Neural cell (in vitro differentiated cells): ENCODE data around the gene SERPINA6. TPM values are rescaled to one million over a fixed set of nuclear protein-coding genes. Genes with fewer than 3 reads are reported as not detected.
"Not testable (repeated sequence)": the region's sequence is repeated elsewhere in the genome, so short reads cannot be mapped to it uniquely, and the experiment has no call there.

ENCODE experiments used
- H2AFZ ChIP-seq: fragments of 200-600, 300-800 bp; sonication (generic), shearing (Covaris generic); 2 replicates; pipeline ENCODE4 v1.6.0; 2014; ENCODE audit warnings: low read depth, mild to moderate bottlenecking, antibody characterized with exemption, low read length, moderate library complexity
- H3F3A ChIP-seq: fragments of 200-600 bp; shearing (Covaris generic); 2 replicates; pipeline ENCODE4 v1.6.1; 2016; ENCODE audit warnings: mild to moderate bottlenecking, moderate library complexity, mixed read lengths, antibody characterized with exemption, low read length; ENCODE audit not compliant: insufficient read depth, poor library complexity, severe bottlenecking
- H3K27ac ChIP-seq: fragments of 200-600, 300-800 bp; sonication (generic), shearing (Covaris generic); 2 replicates; pipeline ENCODE4 v1.5.1; 2014; ENCODE audit warnings: mild to moderate bottlenecking, low read length, moderate library complexity
- H3K27me3 ChIP-seq: fragments of 300-800, 200-600 bp; sonication (generic), shearing (Covaris generic); 2 replicates; pipeline ENCODE4 v1.6.0; 2014; ENCODE audit warnings: mild to moderate bottlenecking, low read depth, low read length, moderate library complexity; ENCODE audit not compliant: insufficient read depth
- H3K36me3 ChIP-seq: fragments of 300-800, 200-600 bp; sonication (generic), shearing (Covaris generic); 2 replicates; pipeline ENCODE4 v1.5.1; 2014; ENCODE audit warnings: mild to moderate bottlenecking, antibody characterized with exemption, low read length, moderate library complexity; ENCODE audit not compliant: insufficient read depth
- H3K4me2 ChIP-seq: fragments of 300-800, 200-600 bp; sonication (generic), shearing (Covaris generic); 2 replicates; pipeline ENCODE4 v1.6.0; 2014; ENCODE audit warnings: mild to moderate bottlenecking, low read length
- H3K4me3 ChIP-seq: fragments of 300-800, 200-600 bp; sonication (generic), shearing (Covaris generic); 2 replicates; pipeline ENCODE4 v1.5.1; 2014; ENCODE audit warnings: mild to moderate bottlenecking, low read length, moderate library complexity
- H3K79me2 ChIP-seq: fragments of 200-600 bp; shearing (Covaris generic); replicated peaks from 2 replicates; pipeline ENCODE4 v1.6.0; 2014; ENCODE audit warnings: mild to moderate bottlenecking, low read length, moderate library complexity; ENCODE audit not compliant: insufficient read depth
- H3K9ac ChIP-seq: fragments of 300-800, 200-600 bp; sonication (generic), shearing (Covaris generic); 2 replicates; pipeline ENCODE4 v1.6.1; 2016; ENCODE audit warnings: mild to moderate bottlenecking, low read length, mixed read lengths
- H3K9me2 ChIP-seq: fragments of 200-600 bp; shearing (Covaris generic); 2 replicates; pipeline ENCODE4 v1.6.1; 2016; ENCODE audit warnings: mild to moderate bottlenecking, low read length, mixed read lengths; ENCODE audit not compliant: insufficient read depth
- H3K9me3 ChIP-seq: fragments of 200-600, 300-800 bp; sonication (generic), shearing (Covaris generic); 2 replicates; pipeline ENCODE4 v1.6.1; 2016; ENCODE audit warnings: mild to moderate bottlenecking, mixed run types, low read length, moderate library complexity, mixed read lengths
- H4K20me1 ChIP-seq: fragments of 200-600 bp; shearing (Covaris generic); 2 replicates; pipeline ENCODE4 v1.6.1; 2016; ENCODE audit warnings: mild to moderate bottlenecking, mixed run types; ENCODE audit not compliant: insufficient read depth
- CTCF ChIP-seq: fragments of 450-650 bp; IDR thresholded peaks from 2 replicates; pipeline ENCODE4 v1.5.1; 2014; ENCODE audit warnings: antibody characterized with exemption, mild to moderate bottlenecking, moderate library complexity; ENCODE audit not compliant: poor library complexity, severe bottlenecking
- EP300 ChIP-seq: fragments of 450-650 bp; conservative IDR thresholded peaks from 2 replicates; pipeline ENCODE4 v1.6.1; 2014; ENCODE audit warnings: antibody characterized with exemption, mild to moderate bottlenecking, moderate library complexity; ENCODE audit not compliant: poor library complexity, severe bottlenecking
- EZH2 ChIP-seq: fragments of 200-600, 300-800 bp; shearing (Covaris generic), sonication (generic); IDR thresholded peaks from 2 replicates; pipeline ENCODE4 v1.6.1; 2014; ENCODE audit warnings: antibody characterized with exemption, low read length, borderline replicate concordance, mild to moderate bottlenecking; ENCODE audit not compliant: insufficient read depth, poor library complexity, severe bottlenecking
- MXI1 ChIP-seq: fragments of 450-650 bp; conservative IDR thresholded peaks from 2 replicates; pipeline ENCODE4 v1.6.1; 2014; ENCODE audit warnings: antibody characterized with exemption, mild to moderate bottlenecking; ENCODE audit not compliant: poor library complexity, severe bottlenecking
- POLR2AphosphoS5 ChIP-seq: IDR thresholded peaks from 2 replicates; pipeline ENCODE4 v1.6.1; 2012
- RAD21 ChIP-seq: fragments of 450-650 bp; conservative IDR thresholded peaks from 2 replicates; pipeline ENCODE4 v1.6.1; 2014; ENCODE audit warnings: antibody characterized with exemption, mild to moderate bottlenecking, moderate library complexity
- REST ChIP-seq: IDR thresholded peaks from 2 replicates; pipeline ENCODE4 v1.6.1; 2012; ENCODE audit warnings: borderline replicate concordance
- SMC3 ChIP-seq: fragments of 450-650 bp; conservative IDR thresholded peaks from 2 replicates; pipeline ENCODE4 v1.6.1; 2014; ENCODE audit warnings: antibody characterized with exemption, mild to moderate bottlenecking, moderate library complexity; ENCODE audit not compliant: poor library complexity
- TAF1 ChIP-seq: IDR thresholded peaks from 2 replicates; pipeline ENCODE4 v1.6.1; 2012; ENCODE audit warnings: low read depth
- polyA plus RNA-seq: library from polyadenylated mRNA; depleted of rRNA; stranded (reverse); fragments of >200 nt; gene quantifications from 2 replicates; pipeline ENCODE4 v1.2.3, GENCODE V29; 2014

Gene SERPINA6
- polyA plus RNA-seq, 1 donor from 2014 or later = not detected

GRCh38 chr14:94298130-94298529 is 25.0 kb downstream of the SERPINA6 start:
- no peaks in the 10 kb centered on the region for H3F3A ChIP-seq
- no peaks in the 10 kb centered on the region for H3K27me3 ChIP-seq
- H3K79me2 ChIP-seq = no peaks in the 10 kb centered on the region
- H3K9me2 ChIP-seq = no peaks in the 10 kb centered on the region
- no peaks in the 10 kb centered on the region for H4K20me1 ChIP-seq
- no peak for TF ChIP-seq SMC3
- no peak for TF ChIP-seq EZH2
- TF ChIP-seq MXI1 = no peak
- TF ChIP-seq TAF1 = no peak
- no peak for TF ChIP-seq CTCF
- no peaks in the 10 kb centered on the region for H3K9me3 ChIP-seq
- H2AFZ ChIP-seq = no peak overlapping the region
- no peak overlapping the region for H3K9ac ChIP-seq
- no peak overlapping the region for H3K27ac ChIP-seq
- no peaks in the 10 kb centered on the region for H3K36me3 ChIP-seq
- no peak overlapping the region for H3K4me2 ChIP-seq
- no peak overlapping the region for H3K4me3 ChIP-seq

- not testable (repeated sequence) for H2AFZ ChIP-seq, H3K9ac ChIP-seq, H3K9me3 ChIP-seq
Observed at GRCh38 chr14:94296181-94296545, 27.0 kb downstream of the SERPINA6 start.

GRCh38 chr14:94295360-94296180 is 27.6 kb downstream of the SERPINA6 start:
- no peak overlapping the region for H3K4me3 ChIP-seq
- no peak for TF ChIP-seq RAD21
- H3F3A ChIP-seq = no peaks in the 10 kb centered on the region
- no peak overlapping the region for H3K9ac ChIP-seq
- H3K36me3 ChIP-seq = no peaks in the 10 kb centered on the region
- no peak overlapping the region for H2AFZ ChIP-seq
- H3K9me2 ChIP-seq = no peaks in the 10 kb centered on the region
- H4K20me1 ChIP-seq = no peaks in the 10 kb centered on the region
- H3K27ac ChIP-seq = no peak overlapping the region
- H3K27me3 ChIP-seq = no peaks in the 10 kb centered on the region
- H3K9me3 ChIP-seq = no peaks in the 10 kb centered on the region
- H3K4me2 ChIP-seq = no peak overlapping the region
- H3K79me2 ChIP-seq = no peaks in the 10 kb centered on the region

More at GRCh38 chr14:94296181-94296545, 27.0 kb downstream of the SERPINA6 start:
- not testable (repeated sequence) for H3K36me3 ChIP-seq, H4K20me1 ChIP-seq, H3F3A ChIP-seq, H3K27me3 ChIP-seq, H3K79me2 ChIP-seq, H3K4me3 ChIP-seq, H3K4me2 ChIP-seq, H3K9me2 ChIP-seq, H3K27ac ChIP-seq

GRCh38 chr14:94293578-94293924 is 29.6 kb downstream of the SERPINA6 start:
- Histone ChIP-seq H3K79me2 (no peaks in the 10 kb centered on the region), H3K9me3 (no peaks in the 10 kb centered on the region), H4K20me1 (no peaks in the 10 kb centered on the region), H2AFZ (no peak overlapping the region), H3F3A (no peaks in the 10 kb centered on the region), H3K9me2 (no peaks in the 10 kb centered on the region), H3K4me2 (no peak overlapping the region), H3K9ac (no peak overlapping the region), H3K27ac (no peak overlapping the region), H3K4me3 (no peak overlapping the region), H3K36me3 (no peaks in the 10 kb centered on the region), H3K27me3 (no peaks in the 10 kb centered on the region)
- TF ChIP-seq REST (no peak), RAD21 (no peak), EZH2 (no peak), EP300 (no peak), MXI1 (no peak), TAF1 (no peak), POLR2AphosphoS5 (no peak), CTCF (no peak), SMC3 (no peak)
